ENCODE results near the gene DLG1.

The DLG1 gene

GRCh38 chr3:197333901-197334639, 35.7 kb upstream of the DLG1 start:
- Histone ChIP-seq H3K27ac (no peak overlapping the region), H3K4me3 (no peak overlapping the region)
- no peak for DNase-seq (ENCODE audit: low spot score)
- no peak for TF ChIP-seq CTCF (IDR thresholded peaks at IDR 0.05)

GRCh38 chr3:197331131-197331530, 32.7 kb upstream of the DLG1 start:
- H3K27ac ChIP-seq, result no peak overlapping the region
- TF ChIP-seq CTCF (IDR thresholded peaks at IDR 0.05), result no peak
- no peak for DNase-seq (ENCODE audit: low spot score)
- no peak overlapping the region for H3K4me3 ChIP-seq

- H3K27ac ChIP-seq, result no peak overlapping the region
Observed at GRCh38 chr3:197329382-197329781, 31.0 kb upstream of the DLG1 start.

GRCh38 chr3:197328198-197328597, 29.8 kb upstream of the DLG1 start:
- H3K27ac ChIP-seq, result no peak overlapping the region
- no peak overlapping the region for H3K4me3 ChIP-seq
- no peak for DNase-seq (ENCODE audit: low spot score)
- TF ChIP-seq CTCF (IDR thresholded peaks at IDR 0.05), result no peak

More at GRCh38 chr3:197329382-197329781, 31.0 kb upstream of the DLG1 start:
- TF ChIP-seq CTCF (IDR thresholded peaks at IDR 0.05), result no peak
- H3K4me3 ChIP-seq, result no peak overlapping the region
- no peak for DNase-seq (ENCODE audit: low spot score)

GRCh38 chr3:197327701-197328100, 29.3 kb upstream of the DLG1 start:
- TF ChIP-seq CTCF (IDR thresholded peaks at IDR 0.05), result no peak
- no peak for DNase-seq (ENCODE audit: low spot score)
- H3K27ac ChIP-seq, result no peak overlapping the region

GRCh38 chr3:197325773-197326172, 27.4 kb upstream of the DLG1 start:
- no peak for DNase-seq (ENCODE audit: low spot score)
- no peak overlapping the region for H3K4me3 ChIP-seq
- no peak for TF ChIP-seq CTCF (IDR thresholded peaks at IDR 0.05)
- H3K27ac ChIP-seq, result no peak overlapping the region

More at GRCh38 chr3:197327701-197328100, 29.3 kb upstream of the DLG1 start:
- no peak overlapping the region for H3K4me3 ChIP-seq

GRCh38 chr3:197322149-197322548, 23.7 kb upstream of the DLG1 start:
- no peak for TF ChIP-seq CTCF (IDR thresholded peaks at IDR 0.05)
- DNase-seq (ENCODE audit: low spot score), result no peak
- Histone ChIP-seq H3K27ac (no peak overlapping the region), H3K4me3 (no peak overlapping the region)
